ENCODE results near the gene EMP1. TPM values are rescaled to one million over a fixed set of nuclear protein-coding genes. Genes with fewer than 3 reads are reported as not detected.

EMP1 gene
- total and polyA plus RNA-seq, 9 donors, result 21.3 to 116 (median 64.1) TPM

GRCh38 chr12:13198241-13198640, 1.7 kb downstream of the EMP1 start:
- no peaks in the 10 kb centered on the region for H3K36me3 ChIP-seq
- peaks cover 5% of the 10 kb centered on the region for H3K4me1 ChIP-seq (ENCODE audit: insufficient read depth)
- H3K27me3 ChIP-seq, result no peaks in the 10 kb centered on the region
- TF ChIP-seq POLR2A (IDR thresholded peaks at IDR 0.05), result no peak
- no peak for TF ChIP-seq CTCF (IDR thresholded peaks at IDR 0.05)
- no peak for TF ChIP-seq EP300 (IDR thresholded peaks at IDR 0.05)
- no peak for DNase-seq
- H3K27ac ChIP-seq, result no peak overlapping the region
- 44 to 65% (median 55%) methylated on average over 4 of the region's 4 CpGs for WGBS, 3 donors
- no peaks in the 10 kb centered on the region for H3K9me3 ChIP-seq
- peak overlapping the region; percentile 52 for H3K4me3 ChIP-seq
- intact Hi-C loops (cut with DNase I), result loop anchor here in 1 of 4 donors (10.0 kb wide), 1 partner anchor 93 kb away; the partner anchor contains the start of gene GSG1

DNA sequence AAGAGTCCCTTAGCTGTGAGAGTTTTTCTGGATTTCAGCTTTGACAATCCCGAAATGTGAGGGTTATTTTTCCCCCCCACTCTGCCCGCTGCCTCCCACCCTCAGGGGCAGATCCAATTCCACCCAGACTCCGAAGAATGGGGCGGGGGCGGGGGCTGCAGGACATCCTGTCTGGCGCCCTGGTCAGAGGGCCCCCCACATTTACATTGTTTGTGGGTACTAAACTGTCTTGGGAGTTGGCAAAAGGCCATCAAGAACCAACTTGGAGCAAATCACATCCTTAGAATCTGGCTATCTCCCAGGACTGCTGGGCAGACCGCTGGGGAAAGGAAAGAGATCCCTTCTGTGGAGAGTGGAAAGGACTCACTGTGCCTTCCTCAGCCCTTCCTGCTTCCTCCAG, 2.4 kb downstream of the EMP1 start:
- no peak overlapping the region for H3K27ac ChIP-seq
- H3K4me1 ChIP-seq (ENCODE audit: insufficient read depth), result peaks cover 5% of the 10 kb centered on the region
- H3K27me3 ChIP-seq, result no peaks in the 10 kb centered on the region
- TF ChIP-seq CTCF (IDR thresholded peaks at IDR 0.05) (no peak), EP300 (IDR thresholded peaks at IDR 0.05) (no peak), POLR2A (IDR thresholded peaks at IDR 0.05) (no peak)
- no peak for DNase-seq
- peak overlapping the region; percentile 52 for H3K4me3 ChIP-seq
- no peaks in the 10 kb centered on the region for H3K36me3 ChIP-seq
- intact Hi-C loops (cut with DNase I), result loop anchor here in 1 of 4 donors (10.0 kb wide), 1 partner anchor 94 kb away; the partner anchor contains the start of gene GSG1
- WGBS, 3 donors, result 69 to 80% (median 78%) methylated on average over 7 of the region's 7 CpGs
- H3K9me3 ChIP-seq, result no peaks in the 10 kb centered on the region

- H3K9me3 ChIP-seq, result no peaks in the 10 kb centered on the region
- no peaks in the 10 kb centered on the region for H3K36me3 ChIP-seq
- WGBS, 3 donors, result 83 to 95% (median 91%) methylated on average over 2 of the region's 2 CpGs
- TF ChIP-seq POLR2A (IDR thresholded peaks at IDR 0.05) (no peak), CTCF (IDR thresholded peaks at IDR 0.05) (no peak), EP300 (IDR thresholded peaks at IDR 0.05) (no peak)
- DNase-seq, result no peak
- intact Hi-C loops (cut with DNase I), result loop anchor here in 1 of 4 donors (10.0 kb wide), 1 partner anchor 95 kb away; the partner anchor contains the start of gene GSG1
- no peak overlapping the region for H3K4me3 ChIP-seq
- H3K4me1 ChIP-seq (ENCODE audit: insufficient read depth), result peaks cover 5% of the 10 kb centered on the region
- no peaks in the 10 kb centered on the region for H3K27me3 ChIP-seq
- no peak overlapping the region for H3K27ac ChIP-seq
These were observed 3.1 kb downstream of the EMP1 start for GRCh38 chr12:13199592-13199991.

DNA sequence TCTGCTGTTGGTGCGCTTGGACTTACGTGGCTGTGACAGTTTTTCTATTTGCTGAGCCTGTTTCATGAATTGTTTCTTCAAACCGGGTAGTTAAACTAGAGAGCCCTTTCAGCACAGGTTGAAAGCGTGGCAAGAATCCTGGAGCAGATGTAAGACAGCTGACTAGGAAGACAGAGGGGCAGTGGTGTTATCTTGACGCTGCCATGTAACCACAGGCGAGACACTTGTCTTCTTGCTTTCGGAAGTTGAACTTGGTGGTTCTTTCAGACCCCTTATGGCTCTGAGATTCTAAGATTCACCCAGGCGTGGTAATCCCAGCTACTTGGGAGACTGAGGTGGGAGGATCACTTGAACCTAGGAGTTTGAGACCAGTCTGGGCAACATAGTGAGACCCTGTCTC, 4.3 kb downstream of the EMP1 start:
- Histone ChIP-seq H3K27ac (no peak overlapping the region), H3K9me3 (no peaks in the 10 kb centered on the region), H3K36me3 (no peaks in the 10 kb centered on the region), H3K27me3 (no peaks in the 10 kb centered on the region), H3K4me3 (no peak overlapping the region), H3K4me1 (ENCODE audit: insufficient read depth) (peaks cover 5% of the 10 kb centered on the region)
- intact Hi-C loops (cut with DNase I), result loop anchor here in 3 of 4 donors (10.0 kb wide), 3 partner anchors 176 to 286 kb away; partner anchors contain the start of gene HEBP1 (in 1 of the 3)
- no peak for DNase-seq
- TF ChIP-seq EP300 (IDR thresholded peaks at IDR 0.05) (no peak), CTCF (IDR thresholded peaks at IDR 0.05) (no peak)
- 91 to 94% (median 93%) methylated on average over 8 of the region's 8 CpGs for WGBS, 3 donors

All from ovary (tissue), 9 donors.